Measurements from ENCODE around the gene MAPKBP1. TPM values are rescaled to one million over a fixed set of nuclear protein-coding genes. Genes with fewer than 3 reads are reported as not detected.
A peak's percentile ranks its signal among the peaks of the same experiment; 100 is the strongest.

The MAPKBP1 gene
- polyA plus RNA-seq, 2 of the 4 experiments (the other 2 are of a cell fraction), result 2.5 to 6.1 TPM

DNA sequence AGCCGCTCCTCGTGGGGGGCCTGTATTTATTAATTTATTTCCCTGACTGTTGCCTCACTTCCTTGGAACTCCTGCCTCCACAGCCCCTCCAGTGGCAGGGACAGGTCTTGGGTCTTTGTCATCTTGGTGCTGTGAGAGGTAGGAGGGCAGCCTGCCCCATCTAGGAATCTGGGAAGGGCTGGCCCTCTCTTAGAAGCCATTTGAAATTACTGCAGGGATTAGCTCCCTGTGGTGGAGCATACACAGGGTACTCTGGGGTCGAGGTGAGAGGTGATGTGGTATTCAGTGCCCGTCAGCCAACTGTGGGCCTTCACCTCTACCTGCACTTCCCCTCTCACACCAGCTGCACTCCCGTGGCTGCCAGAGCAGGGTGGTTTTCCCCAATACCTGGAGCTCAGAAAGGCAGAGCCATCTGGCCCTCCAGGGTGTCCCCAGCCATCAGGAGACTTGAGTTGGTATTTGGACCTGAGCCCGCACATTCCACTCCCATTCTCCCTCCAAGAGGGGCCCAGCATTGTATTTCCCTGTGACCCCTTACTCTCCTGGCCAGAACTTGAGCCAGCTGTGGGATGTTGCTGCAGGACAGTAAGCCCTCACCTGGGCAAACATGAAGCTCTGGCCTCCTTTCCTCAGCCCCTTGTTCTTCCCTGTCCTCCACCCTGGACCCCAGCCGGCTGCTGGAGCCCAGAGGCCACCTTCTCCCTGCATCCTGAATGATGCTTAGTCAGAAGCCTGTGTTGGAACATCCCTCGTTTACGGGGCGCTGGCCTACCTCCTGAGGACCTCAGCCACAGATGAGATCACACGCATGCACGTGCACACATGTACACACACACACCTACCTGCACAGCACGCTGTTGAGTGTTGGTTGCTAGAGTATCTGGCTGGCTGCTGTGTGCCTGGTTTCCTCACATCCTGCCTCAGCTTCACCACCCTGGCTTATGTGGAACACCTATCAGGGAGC lies 51.6 kb downstream of the MAPKBP1 start (continued):
- TF ChIP-seq HMGXB4 (CRISPR knock-in tag; IDR thresholded peaks at IDR 0.05; ENCODE audit: borderline replicate concordance) (no peak), RARB (CRISPR knock-in tag; IDR thresholded peaks at IDR 0.05) (no peak), E2F6 (IDR thresholded peaks at IDR 0.05; ENCODE audit: borderline replicate concordance, low read depth) (no peak), GATA3 (IDR thresholded peaks at IDR 0.05; ENCODE audit: borderline replicate concordance) (no peak), MYC (IDR thresholded peaks at IDR 0.05; ENCODE audit: borderline replicate concordance, low read length) (no peak)

DNA sequence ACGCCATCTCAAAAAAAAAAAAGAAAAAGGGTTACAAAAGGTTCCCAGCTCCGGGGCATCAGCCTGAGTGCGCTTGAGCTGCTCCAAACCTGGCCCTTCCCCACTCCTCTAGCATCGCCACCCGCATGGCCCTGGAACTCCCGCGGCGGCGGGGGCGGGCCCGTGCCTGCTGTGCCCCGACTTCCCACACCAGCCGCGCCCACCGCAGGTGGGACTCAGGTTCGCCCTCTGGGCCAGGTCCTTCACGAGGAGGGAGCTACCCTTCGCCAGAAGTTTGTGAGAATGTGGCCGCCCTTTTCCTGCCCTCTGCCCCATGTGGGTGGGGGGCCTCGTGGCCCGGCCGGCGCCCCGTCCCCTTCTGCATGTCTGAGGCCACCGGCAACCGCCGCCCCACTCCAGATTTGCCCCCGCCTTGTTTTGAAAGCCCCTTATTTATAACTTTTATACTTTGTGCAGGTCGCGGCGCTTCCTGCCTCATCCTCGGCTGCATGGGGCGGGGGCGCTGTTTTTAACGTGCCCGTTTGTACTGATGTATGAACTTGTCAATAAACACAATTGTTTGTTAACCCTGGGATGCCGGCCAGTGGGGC lies 53.1 kb downstream of the MAPKBP1 start:
- peak overlapping the region; percentile 65 for H3K4me3 ChIP-seq
- CTCF ChIA-PET, result interaction anchor here (1.3 to 1.5 kb wide), 4 partner anchors 9 to 77 kb away, joined by 3 to 5 read pairs (median 4); no protein-coding TSS in a partner anchor
- H3K9me3 ChIP-seq, result no peaks in the 10 kb centered on the region
- H3K4me2 ChIP-seq, result peak overlapping the region; percentile 92
- DNase-seq (ENCODE audit: low read depth in 1 of 2, low spot score in 1 of 2) (no peak), FAIRE-seq (no peak), ATAC-seq (peak in 1 of 2 experiments; percentile 15; a peak in 3 of 6 replicates)
- POLR2A ChIA-PET, result no interaction called here
- peak overlapping the region; percentile 60 to 83; a peak in 5 of 6 replicates for H3K27ac ChIP-seq
- H3K4me1 ChIP-seq, result 0 out of 3 replicates have a peak, but pooled peaks cover 7% of the 10 kb centered on the region
- TF ChIP-seq HOXB5 (CRISPR knock-in tag; IDR thresholded peaks at IDR 0.05) (no peak), FOXS1 (CRISPR knock-in tag; IDR thresholded peaks at IDR 0.05) (no peak), ZNF302 (CRISPR knock-in tag; IDR thresholded peaks at IDR 0.05) (no peak), ELK1 (IDR thresholded peaks at IDR 0.05; ENCODE audit: low read depth, low read length) (no peak)
- 18% methylated on average over 22 of the region's 37 CpGs for WGBS (ENCODE audit: missing lambda C conversion rate)

- Histone ChIP-seq H3K4me3 (peak within 1 kb of the TSS; percentile 65), H3K4me1 (0 out of 3 replicates have a peak, but pooled peaks cover 7% of the 10 kb centered on the region), H3K4me2 (peak within 1 kb of the TSS; percentile 92), H3K9me3 (no peaks in the 10 kb centered on the region), H3K27ac (peak within 1 kb of the TSS; percentile 70 to 83)
- ATAC-seq, result peak; percentile 78 to 94
- ChIA-PET CTCF (interaction anchor here (1.3 to 1.5 kb wide), 3 partner anchors 10 to 77 kb away, joined by 3 to 5 read pairs (median 3); no protein-coding TSS in a partner anchor), POLR2A (no interaction called here)
- 4% methylated on average over 32 of the region's 66 CpGs for WGBS (ENCODE audit: missing lambda C conversion rate)
- DNase-seq (ENCODE audit: low read depth in 1 of 2, low spot score in 1 of 2), result peak; percentile 78 to 82
- TF ChIP-seq, protein P1, sequence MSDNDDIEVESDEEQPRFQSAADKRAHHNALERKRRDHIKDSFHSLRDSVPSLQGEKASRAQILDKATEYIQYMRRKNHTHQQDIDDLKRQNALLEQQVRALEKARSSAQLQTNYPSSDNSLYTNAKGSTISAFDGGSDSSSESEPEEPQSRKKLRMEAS (IDR thresholded peaks at IDR 0.05), result peak; percentile 36; the same call in 1 of the 2 replicates
- TF ChIP-seq MYC (IDR thresholded peaks at IDR 0.05; ENCODE audit: borderline replicate concordance, low read length) (no peak), POLR2A (IDR thresholded peaks at IDR 0.05; ENCODE audit: low read length) (peak; percentile 62), PHF8 (IDR thresholded peaks at IDR 0.05; ENCODE audit: borderline replicate concordance, low read depth) (peak; percentile 35; the same call in 1 of the 2 replicates), JUN (IDR thresholded peaks at IDR 0.05) (peak in 1 of 2 experiments; percentile 62; a peak in 2 of 5 replicates)
- TF ChIP-seq, protein P2, sequence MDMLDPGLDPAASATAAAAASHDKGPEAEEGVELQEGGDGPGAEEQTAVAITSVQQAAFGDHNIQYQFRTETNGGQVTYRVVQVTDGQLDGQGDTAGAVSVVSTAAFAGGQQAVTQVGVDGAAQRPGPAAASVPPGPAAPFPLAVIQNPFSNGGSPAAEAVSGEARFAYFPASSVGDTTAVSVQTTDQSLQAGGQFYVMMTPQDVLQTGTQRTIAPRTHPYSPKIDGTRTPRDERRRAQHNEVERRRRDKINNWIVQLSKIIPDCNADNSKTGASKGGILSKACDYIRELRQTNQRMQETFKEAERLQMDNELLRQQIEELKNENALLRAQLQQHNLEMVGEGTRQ (IDR thresholded peaks at IDR 0.05), result no peak
- FAIRE-seq, result no peak
These were observed 53.9 kb downstream of the MAPKBP1 start, which contains the start of gene JMJD7 for GRCh38 chr15:41827880-41828806. TSS of gene JMJD7 (plus strand) at chr15:41828092. CDS start at chr15:41828125, 33 bp downstream.

All from A549 (cell line).